GM19035 (cell line): ENCODE results near the gene C16orf87.
"Not testable (repeated sequence)": the region's sequence is repeated elsewhere in the genome, so short reads cannot be mapped to it uniquely, and the experiment has no call there.

Source experiments
- ATAC-seq: cut with Tn5 transposase; IDR thresholded peaks from one replicate; pipeline ENCODE4 v1.9.1; 2021; ENCODE audit not compliant: unreplicated experiment

Gene C16orf87, protein sequence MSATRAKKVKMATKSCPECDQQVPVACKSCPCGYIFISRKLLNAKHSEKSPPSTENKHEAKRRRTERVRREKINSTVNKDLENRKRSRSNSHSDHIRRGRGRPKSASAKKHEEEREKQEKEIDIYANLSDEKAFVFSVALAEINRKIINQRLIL

DNA sequence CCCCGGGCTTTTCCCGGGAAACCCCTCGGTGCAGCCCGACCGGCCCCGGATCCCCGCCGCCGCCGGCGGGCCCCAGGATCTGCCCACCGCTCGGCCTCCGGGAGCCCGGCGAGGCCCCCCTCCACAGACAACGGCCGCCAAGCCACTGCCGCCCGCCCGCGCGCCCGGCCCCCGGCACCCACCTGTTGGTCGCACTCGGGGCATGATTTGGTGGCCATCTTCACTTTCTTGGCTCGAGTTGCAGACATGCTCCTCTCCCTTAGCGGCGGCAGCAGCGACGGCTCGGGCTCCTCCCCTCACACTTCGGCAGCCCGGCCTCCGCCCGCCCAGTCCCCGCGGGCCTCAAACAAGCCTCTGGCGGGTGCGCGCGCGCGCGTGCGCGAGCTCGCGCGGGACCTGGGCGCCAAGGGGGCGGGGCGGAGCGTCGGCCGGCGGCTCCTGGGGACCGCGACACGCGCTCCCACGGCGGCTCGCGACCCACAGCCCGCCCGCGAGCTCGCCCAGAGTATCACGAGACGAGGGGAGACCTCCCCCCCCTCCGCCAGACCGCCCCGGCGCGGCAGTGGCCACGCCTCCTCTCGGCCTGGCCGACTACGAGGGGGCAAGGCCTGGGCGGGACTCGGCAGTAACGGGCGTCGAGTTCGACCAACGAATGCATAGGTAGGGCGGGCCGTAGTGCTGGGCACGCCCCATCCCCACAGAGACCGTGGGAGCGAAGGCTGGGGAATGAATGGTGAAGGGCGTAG is at the start of gene C16orf87:
C16orf87 (minus strand) TSS at position 279 of the 746 bp plus-strand sequence; CDS start at position 248, 31 bp downstream.
- ATAC-seq, result peak; percentile 94

DNA sequence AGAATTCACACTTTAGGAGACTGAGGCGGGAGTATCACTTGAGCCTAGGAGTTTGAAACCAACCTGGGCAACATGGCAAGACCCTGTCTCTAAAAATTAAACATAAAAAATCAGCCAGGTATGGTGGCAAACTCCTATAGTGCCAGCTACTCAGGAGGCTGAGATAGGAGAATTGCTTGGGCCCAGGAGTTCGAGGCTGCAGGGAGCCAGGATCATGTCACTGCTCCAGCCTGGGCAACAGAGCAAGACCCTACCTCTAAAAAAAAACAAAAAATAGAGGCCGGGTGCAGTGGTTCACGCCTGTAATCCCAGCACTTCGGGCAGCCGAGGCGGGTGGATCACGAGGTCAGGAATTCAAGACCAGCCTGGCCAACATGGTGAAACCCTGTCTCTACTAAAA is 44.3 kb upstream of the C16orf87 start:
- no peak for ATAC-seq

DNA sequence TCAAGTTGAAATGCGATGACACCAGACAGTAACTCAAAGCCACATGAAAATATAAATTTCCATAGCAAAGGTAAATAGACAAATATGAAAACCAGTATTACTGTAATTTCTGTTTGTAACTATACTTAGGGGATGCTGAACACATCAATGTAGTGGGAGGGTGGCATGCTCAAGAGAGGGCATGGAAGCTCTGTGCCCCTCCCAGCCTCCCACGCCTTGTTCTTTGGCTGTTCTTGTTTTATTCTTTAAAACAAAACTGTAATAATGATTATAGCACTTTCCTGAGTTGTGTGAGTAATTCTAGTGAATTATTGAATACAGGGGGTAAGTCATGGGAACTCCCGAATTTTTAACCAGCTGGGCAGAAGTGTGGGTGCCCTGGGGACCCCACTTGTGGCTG is 42.2 kb upstream of the C16orf87 start:
- no peak for ATAC-seq

DNA sequence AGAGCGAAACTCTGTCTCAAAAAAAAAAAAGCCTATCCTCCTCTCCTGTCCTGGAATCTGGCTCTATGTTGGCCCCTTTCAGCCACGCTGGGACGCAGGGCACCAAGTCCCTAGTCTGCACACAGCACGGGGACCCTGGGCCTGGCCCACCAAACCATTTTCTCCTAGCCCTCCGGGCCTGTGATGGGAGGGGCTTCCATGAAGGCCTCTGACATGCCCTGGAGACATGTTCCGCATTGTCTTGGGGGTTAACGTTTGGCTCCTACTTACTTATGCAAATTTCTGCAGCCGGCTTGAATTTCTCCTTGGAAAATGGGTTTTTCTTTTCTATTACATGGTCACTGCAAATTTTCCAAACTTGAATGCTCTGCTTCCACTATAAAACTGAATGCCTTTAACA is 40.6 kb upstream of the C16orf87 start:
- ATAC-seq, result no peak

DNA sequence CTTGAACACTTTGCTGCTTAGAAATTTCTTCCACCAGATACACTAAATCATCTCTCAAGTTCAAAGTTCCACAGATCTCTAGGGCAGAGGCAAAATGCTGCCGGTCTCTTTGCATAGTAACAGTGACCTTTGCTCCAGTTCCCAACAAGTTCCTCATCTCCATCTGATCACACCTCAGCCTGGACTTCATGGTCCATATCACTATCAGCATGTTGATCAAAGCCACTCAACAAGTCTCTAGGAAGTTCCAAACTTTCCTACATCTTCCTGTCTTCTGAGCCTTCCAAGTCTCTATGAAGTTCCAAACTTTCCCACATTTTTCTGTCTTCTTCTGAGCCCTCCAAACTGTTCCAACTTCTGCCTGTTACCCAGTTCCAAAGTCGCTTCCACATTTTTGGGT is 37.9 kb upstream of the C16orf87 start:
- not testable (repeated sequence) for ATAC-seq

DNA sequence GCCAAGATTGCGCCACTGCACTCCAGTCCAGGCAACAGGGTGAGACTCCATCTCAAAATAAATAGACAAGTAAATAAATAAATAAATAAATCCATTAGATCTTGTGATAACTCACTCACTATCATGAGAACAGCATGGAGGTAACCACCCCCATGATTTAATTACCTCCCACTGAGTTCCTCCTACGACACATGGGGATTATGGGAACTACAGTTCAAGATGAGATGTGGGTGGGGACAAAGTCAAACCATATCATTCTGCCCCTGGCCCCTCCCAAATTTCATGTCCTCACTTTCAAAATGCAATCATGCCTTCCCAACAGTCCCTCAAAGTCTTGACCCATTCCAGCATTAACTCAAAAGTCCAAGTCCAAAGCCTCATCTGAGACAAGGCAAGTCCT is 36.5 kb upstream of the C16orf87 start:
- ATAC-seq, result not testable (repeated sequence)

DNA sequence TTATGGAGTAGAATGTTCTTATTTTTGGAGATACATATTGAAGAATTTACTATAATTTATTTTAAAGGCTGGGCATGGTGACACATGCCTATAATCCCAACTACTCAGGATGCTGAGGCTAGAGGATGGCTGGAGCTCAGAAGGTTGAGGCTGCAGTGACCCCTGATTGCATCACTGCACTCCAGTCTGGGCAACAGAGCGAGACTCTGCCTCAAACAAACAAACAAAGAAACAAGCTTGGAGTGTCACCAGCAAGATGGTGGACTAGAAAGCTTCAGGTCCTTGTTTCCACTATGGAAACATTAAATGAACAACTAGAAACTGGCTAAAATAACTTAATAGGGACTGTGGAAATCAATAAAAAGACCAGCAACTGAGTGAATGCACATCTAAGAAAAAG is 35.3 kb upstream of the C16orf87 start:
- no peak for ATAC-seq

DNA sequence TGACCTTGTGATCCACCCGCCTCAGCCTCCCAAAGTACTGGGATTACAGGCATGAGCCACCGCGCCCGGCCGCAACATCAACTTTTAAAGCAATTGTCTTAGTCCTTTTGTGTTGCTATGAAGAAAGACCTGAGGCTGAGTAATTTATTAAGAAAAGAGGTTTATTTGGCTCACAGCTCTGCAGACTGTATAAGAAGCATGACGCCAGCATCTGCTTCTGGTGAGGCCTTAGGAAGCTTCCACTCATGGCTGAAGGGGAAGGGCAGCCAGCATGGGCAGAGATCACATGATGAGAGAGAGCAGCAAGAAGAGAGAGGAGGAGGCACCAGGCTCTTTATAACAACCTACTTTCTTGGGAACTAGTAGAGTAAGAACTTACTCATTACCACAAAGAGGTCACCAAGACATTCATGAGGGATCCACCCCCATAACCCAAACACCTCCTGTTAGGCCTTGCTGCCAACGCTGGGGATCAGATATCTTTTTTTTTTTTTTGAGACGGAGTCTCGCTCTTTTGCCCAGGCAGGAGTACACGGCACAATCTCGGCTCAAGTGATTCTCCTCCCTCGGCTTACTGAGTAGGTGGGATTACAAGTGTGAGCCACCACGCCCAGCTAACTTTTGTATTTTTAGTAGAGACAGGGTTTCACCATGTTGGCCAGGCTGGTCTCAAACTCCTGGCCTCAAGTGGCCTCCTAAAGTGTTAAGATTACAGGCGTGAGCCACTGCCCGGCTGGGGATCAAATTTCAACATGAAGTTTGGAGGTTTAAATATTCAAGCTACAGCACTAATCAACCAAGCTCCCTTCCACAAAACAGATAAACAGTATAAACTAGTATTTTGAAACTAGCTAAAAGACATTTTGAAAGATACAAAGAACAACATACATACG is 31.8 kb upstream of the C16orf87 start:
- no peak for ATAC-seq

DNA sequence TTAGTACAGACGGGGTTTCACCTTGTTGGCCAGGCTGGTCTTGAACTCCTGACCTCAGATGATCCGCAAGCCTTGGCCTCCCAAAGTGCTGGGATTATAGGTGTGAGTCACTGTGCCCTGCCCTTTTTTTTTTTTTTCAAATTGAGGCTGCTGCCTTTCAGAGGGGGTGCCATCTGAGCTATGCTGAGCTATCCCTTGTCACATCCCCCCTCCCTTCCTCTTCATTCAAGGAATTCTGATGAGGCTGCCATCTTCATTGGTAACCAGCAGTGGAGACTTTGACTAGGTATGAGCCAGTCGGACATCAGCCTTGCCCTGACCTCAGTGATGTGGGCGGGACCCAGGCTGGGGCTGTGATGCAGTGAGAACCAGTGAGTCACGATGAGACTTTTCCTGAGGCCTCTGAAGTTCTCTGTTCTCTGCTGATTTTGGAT is 28.8 kb upstream of the C16orf87 start:
- ATAC-seq, result no peak

DNA sequence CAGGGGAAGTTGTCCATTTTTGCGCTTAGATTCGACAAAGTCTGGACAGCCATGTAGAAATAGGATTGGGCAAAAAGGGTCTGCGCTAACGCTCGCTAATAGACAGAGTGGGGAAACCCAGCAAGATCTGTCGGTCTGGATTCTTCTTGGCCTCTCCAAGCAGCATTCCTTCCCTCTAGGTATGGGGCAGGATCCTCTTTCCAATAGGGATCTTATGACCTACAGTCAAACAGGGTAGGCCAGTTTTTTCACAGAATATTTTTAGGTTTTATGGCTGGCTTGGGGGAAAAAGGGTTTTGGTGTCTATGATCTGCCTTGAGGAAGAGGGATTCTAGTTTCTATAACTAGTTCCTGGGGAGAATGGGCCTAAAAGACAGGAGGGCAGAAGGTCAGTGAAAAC is 27.2 kb upstream of the C16orf87 start:
- no peak for ATAC-seq

DNA sequence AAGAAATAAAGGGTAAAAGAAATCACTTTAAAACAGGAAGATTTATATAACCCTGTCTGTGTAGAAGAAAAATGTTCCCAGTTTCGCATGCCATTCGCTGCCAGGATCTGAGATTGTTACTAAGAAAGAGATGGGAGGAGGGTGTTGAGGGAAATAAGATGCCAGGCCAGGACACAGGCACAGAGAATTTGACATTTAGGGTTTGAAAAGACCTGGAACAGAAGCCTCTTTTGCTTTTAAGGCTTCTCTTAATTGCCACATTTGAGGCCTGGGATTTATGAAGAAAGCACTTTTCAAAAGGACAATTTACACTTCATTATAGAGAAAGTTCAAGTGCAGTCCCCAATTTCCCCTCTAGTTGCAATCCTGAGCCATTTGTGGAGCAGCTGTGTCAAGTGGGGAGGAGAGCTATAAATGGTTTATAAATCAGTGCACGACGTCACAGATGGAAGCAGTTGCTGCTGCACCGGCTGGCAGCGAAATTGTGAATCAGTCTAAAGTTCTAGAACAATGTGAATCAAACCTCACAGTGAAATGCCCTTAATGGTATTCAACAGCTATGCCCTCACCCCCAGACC is 26.5 kb upstream of the C16orf87 start:
- no peak for ATAC-seq

DNA sequence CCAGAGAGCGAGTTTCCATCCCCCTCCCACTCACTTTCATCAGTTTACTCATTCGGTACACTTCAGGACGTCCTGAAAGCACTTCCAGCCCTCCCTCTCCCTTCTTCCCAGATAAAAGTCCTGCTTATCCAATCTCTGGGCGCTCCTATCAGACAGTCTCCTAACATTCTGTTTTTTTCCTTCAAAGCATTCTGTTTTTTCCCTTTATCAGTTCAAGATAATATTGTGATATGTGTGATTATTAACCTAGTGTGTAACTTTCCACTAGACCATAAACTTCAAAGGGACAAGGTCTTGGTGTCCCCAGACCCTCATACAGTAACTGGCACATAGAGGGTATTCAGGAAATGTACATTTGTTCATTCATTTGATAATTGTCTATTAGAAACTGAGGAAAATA is 24.4 kb upstream of the C16orf87 start:
- no peak for ATAC-seq

DNA sequence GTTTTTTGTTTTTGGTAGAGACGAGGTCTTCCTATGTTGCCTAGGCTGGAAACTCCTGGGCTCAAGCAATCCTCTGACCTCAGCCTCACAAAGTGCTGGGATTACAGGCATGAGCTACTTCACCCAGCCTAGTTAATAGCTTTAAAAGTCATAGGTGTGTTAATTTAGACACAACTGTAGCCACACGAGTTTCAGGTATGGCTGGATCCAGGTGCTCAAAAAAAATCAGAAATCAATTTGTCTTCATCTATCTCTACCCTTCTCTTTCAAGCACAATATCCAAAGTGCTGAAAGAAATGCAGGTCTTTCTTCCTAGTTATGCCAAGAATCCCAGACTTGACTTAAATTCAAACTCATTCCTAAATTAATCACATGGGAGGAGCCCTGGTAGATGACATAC is 23.9 kb upstream of the C16orf87 start:
- no peak for ATAC-seq

DNA sequence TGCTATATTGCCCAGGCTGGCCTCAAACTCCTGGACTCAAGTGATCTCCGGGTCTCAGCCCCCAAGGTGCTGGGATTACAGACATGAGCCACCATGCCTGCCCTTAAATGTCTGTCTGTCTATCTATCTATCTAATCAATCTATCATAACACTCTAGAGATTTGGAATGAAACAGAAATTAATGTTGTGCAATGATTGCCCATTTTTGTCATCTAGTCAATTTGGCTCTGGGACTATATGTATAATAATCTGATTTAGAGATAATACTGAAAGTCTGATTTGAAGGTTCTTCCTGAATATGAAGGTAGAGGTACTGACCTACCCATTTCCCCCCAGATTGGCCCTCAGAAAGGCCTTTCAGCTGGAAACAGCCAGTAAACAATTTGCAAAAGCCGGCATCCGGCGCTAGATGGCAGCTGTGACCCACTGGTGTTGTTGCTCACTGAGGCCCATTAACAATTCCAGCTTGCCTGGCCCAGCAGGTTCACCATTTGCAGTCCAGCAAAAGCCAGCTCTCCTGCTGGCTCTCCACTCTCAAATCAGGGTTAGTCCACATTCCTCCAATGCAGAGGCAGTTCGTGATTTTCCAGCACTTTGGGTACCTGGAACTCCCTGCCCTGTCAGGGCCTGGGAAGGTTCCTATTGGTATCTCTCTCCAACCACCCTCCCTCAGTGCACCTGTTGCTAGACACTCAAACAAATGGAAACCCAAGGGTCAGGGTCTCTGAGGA is 22.9 kb upstream of the C16orf87 start:
- ATAC-seq, result no peak

DNA sequence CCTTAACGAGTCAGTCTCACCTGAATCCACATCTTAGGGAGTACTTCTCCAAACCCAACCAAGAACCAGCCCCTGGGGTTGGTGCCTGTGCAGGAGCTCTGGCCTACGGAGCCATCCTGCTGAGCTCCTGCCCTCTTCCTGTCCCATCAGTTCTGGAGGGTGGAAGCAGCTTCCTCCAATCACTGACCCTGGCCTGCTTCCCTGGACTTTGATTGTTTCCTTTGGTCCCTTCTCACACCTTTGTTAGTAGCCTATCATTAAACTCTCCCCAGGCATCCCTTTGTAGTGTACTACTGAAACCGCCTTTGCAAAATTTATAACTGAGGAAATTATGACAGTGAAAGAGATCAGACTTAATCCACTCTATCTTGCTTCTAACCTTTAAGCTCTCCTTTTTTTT is 21.1 kb upstream of the C16orf87 start:
- ATAC-seq, result no peak

DNA sequence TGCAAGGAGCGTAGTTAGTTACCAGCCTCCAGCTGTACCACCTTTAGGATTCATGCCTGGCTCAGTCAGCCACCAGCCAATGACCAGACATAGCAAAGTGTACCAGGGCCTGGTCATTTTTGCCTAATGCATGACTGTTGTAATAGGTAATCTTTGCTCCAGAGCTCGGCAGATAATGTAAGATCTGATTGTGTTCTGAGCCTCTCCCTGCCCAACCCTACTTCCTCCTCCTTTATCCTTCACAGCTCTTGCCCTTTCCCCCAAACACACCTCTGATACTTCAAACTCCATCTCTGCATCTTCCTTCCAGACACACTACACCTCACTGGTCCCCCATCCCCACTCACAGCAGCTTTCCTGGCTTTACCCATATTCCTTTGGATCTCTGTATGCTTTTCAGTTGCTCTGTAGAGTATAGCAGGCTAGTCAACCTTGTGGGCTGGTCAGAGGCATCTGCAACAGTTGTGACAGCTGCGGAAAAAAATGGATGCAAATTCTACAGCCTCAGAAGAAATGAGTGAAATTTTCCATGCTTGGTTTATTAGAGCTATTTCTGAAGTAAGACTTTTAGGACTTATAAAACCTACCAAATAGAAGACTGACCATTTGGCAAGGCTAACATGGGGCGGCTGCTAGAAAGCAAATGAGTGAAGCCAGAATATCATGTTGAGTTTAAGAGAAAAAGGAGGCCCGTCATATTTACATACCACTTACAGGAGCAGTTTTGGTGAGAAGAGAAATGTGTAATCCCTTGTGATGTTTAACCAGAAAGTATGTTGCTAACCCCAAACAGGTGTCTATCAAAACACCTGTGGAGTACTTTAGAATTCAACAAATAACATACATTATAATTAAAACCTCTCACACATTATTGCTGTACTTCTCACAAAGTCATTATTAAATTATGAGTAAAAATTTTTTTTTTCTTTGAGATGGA is 19.9 kb upstream of the C16orf87 start:
- no peak for ATAC-seq

DNA sequence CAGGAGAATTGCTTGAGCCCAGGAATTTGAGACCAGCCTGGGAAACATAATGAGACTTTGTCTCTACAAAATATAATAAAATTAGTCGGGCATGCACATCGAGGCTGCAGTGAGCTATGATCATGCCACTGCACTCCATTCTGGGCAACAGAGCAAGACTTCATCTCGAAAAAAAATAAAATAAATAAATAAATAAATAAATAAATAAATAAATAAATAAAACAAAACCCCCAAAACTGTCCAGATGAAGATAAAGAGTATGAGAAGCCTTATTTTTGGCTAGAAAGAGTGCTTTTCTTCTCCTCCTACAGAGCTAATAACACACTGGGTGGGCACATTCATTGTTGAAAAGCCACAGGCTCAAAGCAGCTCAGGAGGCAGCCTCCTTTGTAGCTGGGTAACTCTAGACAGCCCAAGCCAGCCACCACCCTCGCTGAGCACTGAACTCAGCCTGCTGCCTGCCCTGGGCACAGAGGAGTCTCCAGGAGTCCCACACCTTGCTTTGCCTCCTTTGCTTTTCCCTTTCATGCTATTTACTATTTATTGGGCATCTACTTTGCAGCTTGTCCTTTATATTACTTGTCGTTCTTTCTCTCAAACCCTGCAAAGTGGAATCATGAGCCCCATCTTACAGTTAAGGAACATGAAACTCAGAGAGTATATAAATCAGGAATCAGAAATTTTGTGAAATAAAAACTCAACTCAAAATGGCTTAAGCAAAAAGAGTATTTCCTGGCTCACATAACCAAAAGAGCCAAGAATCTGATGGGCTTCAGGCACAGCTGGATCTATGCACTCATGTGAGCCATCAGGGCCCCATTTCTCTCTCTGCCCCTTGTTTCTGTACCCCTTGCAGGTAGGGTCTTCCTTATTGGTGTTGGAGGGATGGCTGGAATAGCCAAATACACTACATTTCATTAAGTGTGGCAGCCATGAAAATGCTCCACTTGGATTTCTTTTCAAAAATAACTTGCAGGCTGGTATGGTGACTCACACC is 18.1 kb upstream of the C16orf87 start:
- no peak for ATAC-seq

DNA sequence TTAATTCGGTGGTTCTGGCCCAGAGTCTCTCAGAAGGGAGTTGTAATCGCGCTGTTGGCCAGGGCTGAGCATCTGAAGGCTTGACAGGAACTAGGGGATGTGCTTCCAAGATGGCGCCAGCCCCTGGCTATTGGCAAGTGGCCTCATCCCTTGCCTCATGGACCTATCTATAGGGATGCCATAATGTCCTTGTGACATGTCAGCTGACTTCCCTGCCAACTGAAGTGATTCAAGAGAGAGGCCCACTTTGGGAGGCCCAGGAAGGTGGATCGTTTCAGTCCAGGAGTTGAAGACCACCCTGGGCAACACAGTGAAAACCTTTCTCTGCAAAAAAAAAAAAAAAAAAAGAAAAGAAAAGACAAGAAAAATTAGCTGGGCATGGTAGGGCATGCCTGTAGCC is 15.0 kb upstream of the C16orf87 start:
- ATAC-seq, result no peak

DNA sequence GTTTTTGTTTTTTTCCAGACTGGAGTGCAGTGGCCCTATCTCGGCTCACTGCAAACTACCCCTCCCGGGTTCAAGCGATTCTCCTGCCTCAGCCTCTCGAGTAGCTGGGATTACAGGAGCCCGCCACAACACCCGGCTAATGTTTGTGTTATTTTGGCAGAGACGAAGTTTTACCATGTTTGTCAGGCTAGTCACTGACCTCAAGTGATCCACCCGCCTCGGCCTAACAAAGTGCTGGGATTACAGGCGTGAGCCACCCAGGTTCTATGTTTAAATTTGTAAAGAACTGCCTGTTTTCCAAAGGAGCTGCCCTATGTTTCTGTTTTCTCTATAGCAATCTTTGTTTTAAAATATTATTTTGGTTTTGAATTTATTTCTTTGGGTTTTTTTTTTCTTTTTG is 13.8 kb upstream of the C16orf87 start:
- no peak for ATAC-seq
